HEK293T (cell line): ENCODE data around the gene TPCN2.

ENCODE experiments used
- ARNT ChIP-seq: fragments of 450-650 bp; IDR thresholded peaks from 2 replicates; pipeline ENCODE4 v1.6.1; 2017; ENCODE audit warnings: mild to moderate bottlenecking
- BHLHE40 ChIP-seq: fragments of 450-650 bp; IDR thresholded peaks from 2 replicates; pipeline ENCODE4 v1.6.1; 2016; ENCODE audit warnings: mild to moderate bottlenecking, moderate library complexity, borderline replicate concordance
- CTBP1 ChIP-seq: fragments of 450-650 bp; IDR thresholded peaks from 2 replicates; pipeline ENCODE4 v1.6.1; 2016; ENCODE audit warnings: borderline replicate concordance
- ELF4 ChIP-seq: fragments of 450-650 bp; IDR thresholded peaks from 2 replicates; pipeline ENCODE4 v1.6.1; 2017; ENCODE audit warnings: antibody characterized with exemption
- FOXA1 ChIP-seq: fragments of 450-650 bp; IDR thresholded peaks from 2 replicates; pipeline ENCODE4 v1.6.1; 2016; ENCODE audit warnings: mild to moderate bottlenecking
- FOXK2 ChIP-seq: fragments of 450-650 bp; IDR thresholded peaks from 2 replicates; pipeline ENCODE4 v1.6.1; 2016; ENCODE audit warnings: mild to moderate bottlenecking
- HDGF ChIP-seq: fragments of 450-650 bp; IDR thresholded peaks from 2 replicates; pipeline ENCODE4 v1.6.1; 2017; ENCODE audit warnings: antibody characterized with exemption, borderline replicate concordance
- L3MBTL2 ChIP-seq: fragments of 450-650 bp; conservative IDR thresholded peaks from 2 replicates; pipeline ENCODE4 v1.6.1; 2016; ENCODE audit warnings: mild to moderate bottlenecking
- NFRKB ChIP-seq: fragments of 450-650 bp; IDR thresholded peaks from 2 replicates; pipeline ENCODE4 v1.6.1; 2016; ENCODE audit warnings: mild to moderate bottlenecking, moderate library complexity
- SP1 ChIP-seq: fragments of 450-650 bp; IDR thresholded peaks from 2 replicates; pipeline ENCODE4 v1.6.1; 2017
- SUZ12 ChIP-seq: fragments of 450-650 bp; IDR thresholded peaks from 2 replicates; pipeline ENCODE4 v1.6.1; 2016; ENCODE audit warnings: mild to moderate bottlenecking
- TARDBP ChIP-seq: fragments of 450-650 bp; IDR thresholded peaks from 2 replicates; pipeline ENCODE4 v1.6.1; 2016
- ZNF384 ChIP-seq: fragments of 450-650 bp; IDR thresholded peaks from 2 replicates; pipeline ENCODE4 v1.6.1; 2016

- TF ChIP-seq FOXK2 (no peak), BHLHE40 (no peak), TARDBP (no peak), HDGF (no peak), ZNF384 (no peak), SUZ12 (no peak), FOXA1 (no peak), NFRKB (no peak), SP1 (no peak), L3MBTL2 (no peak), CTBP1 (no peak), ELF4 (no peak), ARNT (no peak)
These were observed 46.0 kb upstream of the TPCN2 start for GRCh38 chr11:69002570-69003231.
